ENCODE results near the gene BCAS3.

The BCAS3 gene

GRCh38 chr17:60652454-60653247, 25.0 kb upstream of the BCAS3 start:
- no peak for DNase-seq (ENCODE audit: low read depth)
- no peak for TF ChIP-seq CTCF (IDR thresholded peaks at IDR 0.05; ENCODE audit: low read depth, low read length, missing control alignments)
- H3K4me3 ChIP-seq (ENCODE audit: low read depth, low read length), result no peak overlapping the region
- in situ Hi-C loops (cut with HindIII; ENCODE audit: low sequenced_read_pairs), result no loop called here

GRCh38 chr17:60653569-60653968, 24.1 kb upstream of the BCAS3 start:
- in situ Hi-C loops (cut with HindIII; ENCODE audit: low sequenced_read_pairs), result no loop called here
- H3K4me3 ChIP-seq (ENCODE audit: low read depth, low read length), result no peak overlapping the region
- TF ChIP-seq CTCF (IDR thresholded peaks at IDR 0.05; ENCODE audit: low read depth, low read length, missing control alignments), result no peak
- DNase-seq (ENCODE audit: low read depth), result no peak

GRCh38 chr17:60656499-60656898, 21.2 kb upstream of the BCAS3 start:
- in situ Hi-C loops (cut with HindIII; ENCODE audit: low sequenced_read_pairs), result no loop called here
- no peak for TF ChIP-seq CTCF (IDR thresholded peaks at IDR 0.05; ENCODE audit: low read depth, low read length, missing control alignments)
- DNase-seq (ENCODE audit: low read depth), result no peak
- H3K4me3 ChIP-seq (ENCODE audit: low read depth, low read length), result no peak overlapping the region

GRCh38 chr17:60659156-60659555, 18.5 kb upstream of the BCAS3 start:
- DNase-seq (ENCODE audit: low read depth), result no peak
- in situ Hi-C loops (cut with HindIII; ENCODE audit: low sequenced_read_pairs), result no loop called here
- no peak overlapping the region for H3K4me3 ChIP-seq (ENCODE audit: low read depth, low read length)
- no peak for TF ChIP-seq CTCF (IDR thresholded peaks at IDR 0.05; ENCODE audit: low read depth, low read length, missing control alignments)

- in situ Hi-C loops (cut with HindIII; ENCODE audit: low sequenced_read_pairs), result no loop called here
- no peak for TF ChIP-seq CTCF (IDR thresholded peaks at IDR 0.05; ENCODE audit: low read depth, low read length, missing control alignments)
- no peak for DNase-seq (ENCODE audit: low read depth)
These were observed 16.2 kb upstream of the BCAS3 start for GRCh38 chr17:60661489-60661888.

GRCh38 chr17:60664022-60664421, 13.6 kb upstream of the BCAS3 start:
- no peak overlapping the region for H3K4me3 ChIP-seq (ENCODE audit: low read depth, low read length)
- no peak for TF ChIP-seq CTCF (IDR thresholded peaks at IDR 0.05; ENCODE audit: low read depth, low read length, missing control alignments)
- in situ Hi-C loops (cut with HindIII; ENCODE audit: low sequenced_read_pairs), result no loop called here
- no peak for DNase-seq (ENCODE audit: low read depth)

More at GRCh38 chr17:60661489-60661888, 16.2 kb upstream of the BCAS3 start:
- H3K4me3 ChIP-seq (ENCODE audit: low read depth, low read length), result no peak overlapping the region

Measured in astrocyte of the cerebellum (primary cell).